Neural progenitor cell (in vitro differentiated cells): Measurements from ENCODE around the gene TSPAN13.

Experiments used
- EZH2 ChIP-seq: fragments of 200-600 bp; sonication (generic); IDR thresholded peaks from 2 replicates; pipeline ENCODE4 v1.6.1; 2017; ENCODE audit warnings: antibody characterized with exemption, mild to moderate bottlenecking, moderate library complexity
- TF ChIP-seq, protein P1 (sequence below): fragments of 200-600 bp; sonication (generic); IDR thresholded peaks from 2 replicates; pipeline ENCODE4 v1.5.1; 2017; ENCODE audit warnings: antibody characterized with exemption, mild to moderate bottlenecking

DNA sequence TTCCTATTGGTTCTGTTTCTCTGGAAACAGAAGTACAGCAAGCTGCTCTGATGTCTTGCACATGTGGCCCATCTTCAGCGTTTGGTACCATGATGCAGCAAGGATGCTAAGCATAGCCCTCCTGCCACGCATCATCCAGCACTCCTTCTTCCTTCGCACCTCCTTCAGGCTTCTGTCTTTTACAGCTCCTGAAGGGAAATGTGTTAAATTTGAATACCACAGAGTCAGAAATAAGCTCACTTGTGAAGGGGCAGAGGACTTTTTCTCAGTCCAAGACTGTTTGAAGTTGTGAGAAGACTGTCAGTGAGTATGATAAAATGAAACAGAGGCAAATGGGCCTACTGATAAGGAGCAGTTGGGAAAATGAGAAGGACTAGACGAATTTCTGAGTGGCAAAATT lies 20.7 kb downstream of the TSPAN13 start:
- no peak for TF ChIP-seq EZH2
- TF ChIP-seq, protein P1, sequence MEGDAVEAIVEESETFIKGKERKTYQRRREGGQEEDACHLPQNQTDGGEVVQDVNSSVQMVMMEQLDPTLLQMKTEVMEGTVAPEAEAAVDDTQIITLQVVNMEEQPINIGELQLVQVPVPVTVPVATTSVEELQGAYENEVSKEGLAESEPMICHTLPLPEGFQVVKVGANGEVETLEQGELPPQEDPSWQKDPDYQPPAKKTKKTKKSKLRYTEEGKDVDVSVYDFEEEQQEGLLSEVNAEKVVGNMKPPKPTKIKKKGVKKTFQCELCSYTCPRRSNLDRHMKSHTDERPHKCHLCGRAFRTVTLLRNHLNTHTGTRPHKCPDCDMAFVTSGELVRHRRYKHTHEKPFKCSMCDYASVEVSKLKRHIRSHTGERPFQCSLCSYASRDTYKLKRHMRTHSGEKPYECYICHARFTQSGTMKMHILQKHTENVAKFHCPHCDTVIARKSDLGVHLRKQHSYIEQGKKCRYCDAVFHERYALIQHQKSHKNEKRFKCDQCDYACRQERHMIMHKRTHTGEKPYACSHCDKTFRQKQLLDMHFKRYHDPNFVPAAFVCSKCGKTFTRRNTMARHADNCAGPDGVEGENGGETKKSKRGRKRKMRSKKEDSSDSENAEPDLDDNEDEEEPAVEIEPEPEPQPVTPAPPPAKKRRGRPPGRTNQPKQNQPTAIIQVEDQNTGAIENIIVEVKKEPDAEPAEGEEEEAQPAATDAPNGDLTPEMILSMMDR = no peak
